ENCODE data around the gene MKS1. TPM values are rescaled to one million over a fixed set of nuclear protein-coding genes. Genes with fewer than 3 reads are reported as not detected.
A peak's percentile ranks its signal among the peaks of the same experiment; 100 is the strongest.

MKS1 gene
- total RNA-seq, 2 experiments from 2014 or later = 23.0 to 26.5 TPM

DNA sequence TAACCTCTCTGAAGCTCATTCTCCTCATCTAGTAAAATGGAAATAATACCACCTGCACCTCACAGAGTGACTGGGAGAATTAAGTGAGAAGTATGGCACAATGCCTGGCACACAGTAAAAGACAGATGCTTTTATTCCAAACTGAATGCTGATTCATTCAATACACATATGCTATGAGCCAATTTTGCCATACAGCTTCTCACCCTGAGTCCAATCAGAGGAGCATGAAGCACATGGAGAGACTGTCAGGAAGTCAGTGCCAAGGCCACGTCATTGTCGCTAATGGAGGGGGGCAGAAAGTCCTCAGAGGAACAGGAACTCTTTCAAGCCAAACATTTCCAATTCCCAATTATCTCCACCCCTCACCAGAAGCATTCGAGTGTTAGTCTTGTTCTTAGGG lies 11.6 kb downstream of the MKS1 start:
- Mint-ChIP-seq H3K4me3 (no peak overlapping the region), H3K27ac (no peak overlapping the region)

DNA sequence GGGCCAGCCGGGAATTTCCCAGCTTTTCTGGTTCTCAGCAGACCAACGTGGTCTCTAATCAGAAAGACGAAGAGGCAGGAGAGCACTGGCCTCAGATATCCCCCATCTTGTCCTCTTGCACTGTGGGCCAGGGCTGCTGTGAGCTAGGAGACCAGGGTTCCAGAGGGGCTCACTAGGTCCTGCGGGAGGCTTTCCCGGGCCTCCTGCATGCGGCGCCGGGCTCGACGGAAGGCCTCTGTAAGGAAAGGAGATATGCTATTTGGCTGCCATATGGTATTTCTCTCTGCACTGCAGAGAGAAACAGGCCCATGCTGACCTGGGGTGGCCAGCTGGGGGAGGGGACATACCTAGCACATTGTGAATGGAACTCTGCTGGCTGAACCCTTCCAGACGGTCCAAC lies 13.1 kb downstream of the MKS1 start:
- no peaks in the 10 kb centered on the region for H3K27me3 Mint-ChIP-seq
- H3K9me3 Mint-ChIP-seq = no peaks in the 10 kb centered on the region
- peaks cover 9% of the 10 kb centered on the region for H3K36me3 Mint-ChIP-seq
- DNase-seq (no peak), ATAC-seq (ENCODE audit: low read depth) (no peak)
- peaks cover 8% of the 10 kb centered on the region for H3K4me1 Mint-ChIP-seq
- no peak overlapping the region for H3K4me3 Mint-ChIP-seq
- H3K27ac Mint-ChIP-seq = no peak overlapping the region
- POLR2A ChIA-PET = no interaction called here

More for the DNA sequence above, 11.6 kb downstream of the MKS1 start:
- no peaks in the 10 kb centered on the region for H3K9me3 Mint-ChIP-seq
- POLR2A ChIA-PET = no interaction called here
- peaks cover 10% of the 10 kb centered on the region for H3K4me1 Mint-ChIP-seq
- DNase-seq (no peak), ATAC-seq (ENCODE audit: low read depth) (no peak)
- H3K36me3 Mint-ChIP-seq = peaks cover 14% of the 10 kb centered on the region
- no peaks in the 10 kb centered on the region for H3K27me3 Mint-ChIP-seq

DNA sequence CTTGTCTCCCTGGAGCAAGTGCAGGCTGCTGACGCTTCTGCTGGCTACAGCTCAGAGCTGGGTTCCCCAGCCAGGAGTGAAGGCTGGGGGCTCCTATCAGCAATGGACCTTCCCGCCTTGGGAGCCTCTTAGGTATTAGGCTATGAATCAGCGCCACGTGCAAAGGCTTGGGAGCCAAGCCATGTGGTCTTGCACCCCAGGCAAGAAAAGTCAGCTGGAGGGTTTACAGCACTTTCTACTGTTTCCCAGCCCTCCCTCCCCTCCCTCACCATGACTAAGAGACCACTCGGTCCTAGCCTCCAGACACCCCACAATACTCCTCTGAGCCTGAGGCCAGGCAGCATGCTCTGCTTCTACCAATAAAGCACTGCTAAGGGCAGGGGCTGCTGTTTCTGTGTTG lies 14.3 kb downstream of the MKS1 start:
- H3K4me3 Mint-ChIP-seq = no peak overlapping the region
- H3K4me1 Mint-ChIP-seq = peaks cover 2% of the 10 kb centered on the region
- DNase-seq (no peak), ATAC-seq (ENCODE audit: low read depth) (no peak)
- no peak overlapping the region for H3K27ac Mint-ChIP-seq
- peaks cover 6% of the 10 kb centered on the region for H3K36me3 Mint-ChIP-seq
- H3K27me3 Mint-ChIP-seq = peaks cover 2% of the 10 kb centered on the region
- POLR2A ChIA-PET = no interaction called here
- no peaks in the 10 kb centered on the region for H3K9me3 Mint-ChIP-seq

DNA sequence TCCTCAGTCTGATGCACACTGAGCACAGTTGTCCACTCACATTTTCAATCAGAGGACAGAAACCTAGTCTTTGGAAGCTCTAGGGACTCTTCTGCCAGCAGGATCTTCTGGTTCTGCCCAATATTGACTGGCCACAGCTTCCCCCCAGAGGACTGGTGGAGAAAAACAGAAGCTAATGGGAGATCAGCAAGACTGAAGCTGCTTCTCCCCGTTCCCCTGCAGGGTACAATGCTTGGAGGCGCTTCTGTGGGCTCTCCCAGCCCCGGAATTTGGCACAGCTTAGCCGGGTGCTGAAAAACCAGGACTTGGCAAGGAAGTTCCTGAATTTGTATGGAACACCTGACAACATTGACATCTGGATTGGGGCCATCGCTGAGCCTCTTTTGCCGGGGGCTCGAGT lies 16.2 kb downstream of the MKS1 start:
- H3K9me3 Mint-ChIP-seq = no peaks in the 10 kb centered on the region
- H3K36me3 Mint-ChIP-seq = no peaks in the 10 kb centered on the region
- no peak overlapping the region for H3K27ac Mint-ChIP-seq
- H3K4me1 Mint-ChIP-seq = peaks cover 2% of the 10 kb centered on the region
- POLR2A ChIA-PET = no interaction called here
- peaks cover 6% of the 10 kb centered on the region for H3K27me3 Mint-ChIP-seq
- no peak for DNase-seq
- ATAC-seq (ENCODE audit: low read depth) = no peak
- H3K4me3 Mint-ChIP-seq = no peak overlapping the region

DNA sequence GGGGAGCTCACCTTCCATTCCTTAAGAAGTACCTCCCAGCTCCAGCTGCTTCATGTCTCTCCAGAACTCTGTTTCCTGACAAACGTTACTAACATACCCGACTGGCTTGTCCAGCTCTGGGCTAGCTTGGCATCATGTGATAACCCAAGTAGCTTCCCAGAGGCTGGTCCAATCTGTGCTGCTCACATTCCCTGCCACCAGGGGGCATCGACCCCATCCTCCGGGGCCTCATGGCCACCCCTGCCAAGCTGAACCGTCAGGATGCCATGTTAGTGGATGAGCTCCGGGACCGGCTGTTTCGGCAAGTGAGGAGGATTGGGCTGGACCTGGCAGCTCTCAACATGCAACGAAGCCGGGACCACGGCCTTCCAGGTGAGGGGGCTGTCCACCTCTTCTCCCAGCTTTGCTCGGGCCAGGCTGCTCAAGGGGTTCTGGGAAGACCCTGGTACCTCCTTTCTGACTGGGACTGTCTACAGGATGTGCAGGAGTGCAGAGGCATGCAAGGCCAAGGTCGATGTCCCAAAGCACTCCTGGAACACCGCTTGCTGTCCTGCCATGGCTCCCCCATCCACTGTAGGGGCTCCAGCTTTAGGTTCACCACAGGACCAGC lies 18.9 kb downstream of the MKS1 start:
- no peaks in the 10 kb centered on the region for H3K9me3 Mint-ChIP-seq
- no peaks in the 10 kb centered on the region for H3K36me3 Mint-ChIP-seq
- POLR2A ChIA-PET = interaction anchor here (0.8 kb wide), 1 partner anchor 19 kb away, joined by 3 read pairs; the partner anchor contains the start of gene MKS1
- peaks cover 5% of the 10 kb centered on the region for H3K4me1 Mint-ChIP-seq
- H3K27ac Mint-ChIP-seq = no peak overlapping the region
- peaks cover 6% of the 10 kb centered on the region for H3K27me3 Mint-ChIP-seq
- DNase-seq (peak; percentile 67), ATAC-seq (ENCODE audit: low read depth) (peak; percentile 81)
- no peak overlapping the region for H3K4me3 Mint-ChIP-seq

DNA sequence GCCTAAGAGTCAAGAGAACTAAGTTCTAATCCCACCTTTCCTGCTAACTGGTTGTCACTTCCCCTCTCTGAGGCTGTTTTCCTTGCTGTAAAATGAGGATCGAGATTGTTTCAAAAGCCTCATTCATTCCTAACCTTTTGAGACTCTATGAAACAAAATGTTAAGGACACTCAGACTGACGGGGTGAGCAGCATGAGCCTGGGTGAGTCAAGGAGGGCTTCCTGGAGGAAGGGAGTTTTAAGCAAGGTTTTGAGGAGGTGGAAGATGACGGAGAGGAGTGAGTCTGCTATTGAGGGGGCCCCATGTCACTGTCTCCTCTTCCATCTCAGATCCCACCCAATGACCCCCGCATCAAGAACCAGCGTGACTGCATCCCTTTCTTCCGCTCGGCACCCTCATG lies 22.4 kb downstream of the MKS1 start:
- DNase-seq (no peak), ATAC-seq (ENCODE audit: low read depth) (no peak)
- Mint-ChIP-seq H3K4me3 (no peak overlapping the region), H3K27me3 (peaks cover 6% of the 10 kb centered on the region), H3K9me3 (no peaks in the 10 kb centered on the region), H3K27ac (no peak overlapping the region), H3K4me1 (peaks cover 5% of the 10 kb centered on the region), H3K36me3 (no peaks in the 10 kb centered on the region)
- POLR2A ChIA-PET = no interaction called here

DNA sequence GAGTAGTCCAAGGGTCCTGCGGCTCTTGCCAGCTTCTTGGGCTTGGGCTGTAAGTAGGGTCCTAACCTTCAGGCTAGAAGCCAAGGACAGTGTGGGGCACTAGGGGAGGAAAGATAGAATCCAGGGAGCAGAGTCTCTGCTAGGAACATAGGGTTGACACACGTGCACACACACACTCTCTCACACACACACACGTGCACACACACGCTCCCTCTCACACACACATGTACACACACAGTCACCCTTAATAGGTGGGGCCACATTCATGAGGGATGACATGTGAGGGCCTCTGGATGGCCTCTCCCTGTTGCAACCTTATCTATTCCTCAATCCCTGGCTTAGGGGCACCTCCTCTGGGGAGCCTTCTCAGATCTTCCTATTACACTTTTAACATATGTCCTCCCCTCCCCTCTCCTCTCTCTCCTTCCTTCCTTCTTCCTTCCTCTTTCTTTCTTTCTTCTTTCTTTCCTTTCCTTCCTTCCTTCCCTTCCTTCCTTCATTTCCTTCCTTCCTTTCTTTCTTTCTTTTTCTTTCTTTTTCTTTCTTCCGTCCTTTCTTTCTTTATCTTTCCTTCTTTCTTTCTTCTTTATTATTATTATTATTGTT lies 23.4 kb downstream of the MKS1 start:
- DNase-seq = no peak
- H3K27ac Mint-ChIP-seq = no peak overlapping the region
- no peak overlapping the region for H3K4me3 Mint-ChIP-seq
- H3K9me3 Mint-ChIP-seq = no peaks in the 10 kb centered on the region
- no peaks in the 10 kb centered on the region for H3K36me3 Mint-ChIP-seq
- peaks cover 5% of the 10 kb centered on the region for H3K4me1 Mint-ChIP-seq
- POLR2A ChIA-PET = interaction anchor here (1.0 kb wide), 1 partner anchor 172 kb away, joined by 4 read pairs; no protein-coding TSS in a partner anchor
- no peak for ATAC-seq (ENCODE audit: low read depth)
- H3K27me3 Mint-ChIP-seq = peaks cover 11% of the 10 kb centered on the region

DNA sequence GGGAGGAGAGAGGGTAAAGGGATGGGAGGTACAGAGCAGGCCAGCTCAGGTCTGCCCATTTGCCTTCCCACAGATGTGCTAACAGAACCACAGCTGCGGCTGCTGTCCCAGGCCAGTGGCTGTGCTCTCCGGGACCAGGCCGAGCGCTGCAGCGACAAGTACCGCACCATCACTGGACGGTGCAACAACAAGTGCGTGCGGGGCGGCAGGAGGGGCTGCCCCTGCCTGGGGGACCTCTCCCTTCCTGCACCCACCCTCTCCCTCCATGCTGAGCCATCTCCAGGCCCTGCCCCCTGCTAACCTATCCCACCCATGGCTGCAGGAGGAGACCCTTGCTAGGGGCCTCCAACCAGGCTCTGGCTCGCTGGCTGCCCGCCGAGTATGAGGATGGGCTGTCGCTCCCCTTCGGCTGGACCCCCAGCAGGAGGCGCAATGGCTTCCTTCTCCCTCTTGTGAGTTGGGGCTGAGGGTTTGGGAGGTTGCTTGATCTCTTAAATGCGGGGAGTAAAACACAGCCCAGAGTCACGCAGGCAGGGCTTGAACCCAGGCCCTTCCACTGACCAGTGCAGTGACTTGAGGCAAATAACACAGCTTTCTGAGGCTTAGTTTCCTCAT lies 25.3 kb downstream of the MKS1 start:
- DNase-seq (no peak), ATAC-seq (ENCODE audit: low read depth) (no peak)
- Mint-ChIP-seq H3K4me3 (no peak overlapping the region), H3K27ac (no peak overlapping the region), H3K4me1 (peaks cover 4% of the 10 kb centered on the region), H3K9me3 (no peaks in the 10 kb centered on the region), H3K36me3 (no peaks in the 10 kb centered on the region), H3K27me3 (peaks cover 6% of the 10 kb centered on the region)
- POLR2A ChIA-PET = no interaction called here

DNA sequence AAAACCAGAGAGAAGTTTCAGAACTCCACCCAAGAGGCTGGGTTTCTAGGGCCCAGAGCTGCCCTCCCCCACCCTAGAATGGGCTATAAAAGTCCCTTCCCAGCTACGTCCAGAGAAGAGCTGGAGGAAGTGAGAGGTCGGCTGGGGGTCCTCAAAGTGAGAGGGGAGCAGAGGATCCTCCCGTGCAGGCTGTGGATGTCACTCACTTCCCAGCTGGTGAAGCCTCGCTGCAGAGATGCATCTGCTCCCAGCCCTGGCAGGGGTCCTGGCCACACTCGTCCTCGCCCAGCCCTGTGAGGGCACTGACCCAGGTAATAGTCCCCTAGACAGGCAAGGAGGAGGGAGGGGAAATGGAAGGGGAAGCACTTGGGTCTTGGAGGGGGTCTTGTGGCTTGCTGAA lies 26.4 kb downstream of the MKS1 start, which contains the start of gene EPX:
Gene EPX (plus strand): TSS at position 115 of the 400 bp plus-strand sequence. CDS start 121 bp downstream, at position 236.
- Mint-ChIP-seq H3K9me3 (no peaks in the 10 kb centered on the region), H3K27ac (no peak within 1 kb of the TSS)
- POLR2A ChIA-PET = no interaction called here

DNA sequence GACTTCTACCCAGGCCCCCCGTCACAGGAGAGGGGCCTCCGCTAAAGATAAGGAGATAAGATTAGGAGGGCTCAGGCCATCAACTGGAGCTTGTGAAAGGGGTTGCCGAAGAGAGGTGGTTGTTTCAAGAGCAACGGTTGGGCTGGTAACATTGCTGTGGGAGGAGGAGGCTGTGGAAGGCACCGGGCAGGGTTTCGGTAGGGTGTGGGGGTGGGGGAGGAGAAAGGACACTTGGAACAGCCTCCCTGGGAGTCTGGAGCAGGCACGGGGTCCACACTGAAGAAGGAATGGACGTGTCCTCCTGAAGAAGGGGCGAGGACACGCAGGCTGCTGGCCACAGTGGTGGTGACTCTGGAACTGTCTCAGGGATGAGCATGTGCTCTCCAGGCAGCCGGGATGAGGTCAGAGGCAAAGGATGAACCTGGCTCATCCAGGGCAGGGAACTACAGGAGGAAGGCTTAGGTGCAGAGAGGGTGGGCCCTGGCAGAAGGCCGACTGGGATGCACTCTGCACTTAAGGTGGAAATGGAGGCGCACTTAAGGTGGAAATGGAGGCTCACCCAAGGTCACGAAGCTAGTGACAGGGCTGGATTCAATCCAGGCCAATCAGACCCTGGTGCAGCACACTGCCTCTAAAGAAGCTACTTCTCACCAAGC lies 27.7 kb downstream of the MKS1 start:
- Mint-ChIP-seq H3K27me3 (peaks cover 11% of the 10 kb centered on the region), H3K36me3 (no peaks in the 10 kb centered on the region)
- POLR2A ChIA-PET = interaction anchor here (0.6 kb wide), 1 partner anchor 231 kb away, joined by 4 read pairs; no protein-coding TSS in a partner anchor

More for the DNA sequence above, 26.4 kb downstream of the MKS1 start, which contains the start of gene EPX:
- H3K27me3 Mint-ChIP-seq = peaks cover 10% of the 10 kb centered on the region
- H3K36me3 Mint-ChIP-seq = no peaks in the 10 kb centered on the region
- ATAC-seq (ENCODE audit: low read depth) (no peak), DNase-seq (no peak)
- H3K4me3 Mint-ChIP-seq = no peak within 1 kb of the TSS
- peaks cover 4% of the 10 kb centered on the region for H3K4me1 Mint-ChIP-seq

DNA sequence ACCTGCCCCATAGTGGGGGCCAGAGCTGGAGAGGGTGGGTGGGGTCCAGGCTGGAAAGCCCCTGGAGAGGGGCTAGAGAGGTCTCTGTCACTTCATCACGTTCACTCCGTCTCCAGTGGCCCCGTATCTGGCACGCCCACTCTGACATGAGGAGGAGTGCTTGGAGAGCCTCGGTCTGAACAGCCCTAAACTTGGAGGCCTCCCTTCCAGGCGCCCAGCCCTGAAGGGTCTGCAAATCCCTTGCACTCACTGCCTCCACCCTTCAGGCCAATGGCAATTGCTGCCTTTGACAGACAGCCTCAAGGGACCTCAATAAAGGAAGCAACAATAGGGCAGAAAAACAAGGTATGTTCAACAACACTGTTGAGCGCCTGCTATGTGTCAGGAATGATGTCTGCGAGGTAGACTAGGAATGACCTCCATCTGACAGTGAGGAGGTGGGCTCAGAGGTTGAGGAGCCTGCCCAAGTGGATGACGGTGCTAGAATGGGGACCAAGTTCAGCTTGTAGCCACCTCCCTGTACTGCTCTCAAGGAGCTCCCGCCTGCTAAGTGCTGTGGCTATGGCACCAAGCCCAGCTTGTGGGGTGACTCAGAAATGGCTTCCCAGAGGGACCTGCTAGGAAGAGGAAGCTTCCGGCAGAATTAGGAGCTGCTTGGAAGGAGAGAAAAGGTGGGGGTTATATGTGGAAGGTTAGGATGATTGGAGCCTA lies 29.5 kb downstream of the MKS1 start:
- H3K9me3 Mint-ChIP-seq = no peaks in the 10 kb centered on the region
- H3K27me3 Mint-ChIP-seq = peaks cover 11% of the 10 kb centered on the region
- DNase-seq = no peak
- no peaks in the 10 kb centered on the region for H3K36me3 Mint-ChIP-seq
- H3K4me3 Mint-ChIP-seq = no peak overlapping the region
- POLR2A ChIA-PET = no interaction called here
- H3K27ac Mint-ChIP-seq = no peak overlapping the region
- H3K4me1 Mint-ChIP-seq = peaks cover 4% of the 10 kb centered on the region
- no peak for ATAC-seq (ENCODE audit: low read depth)

More for the DNA sequence above, 27.7 kb downstream of the MKS1 start:
- H3K4me3 Mint-ChIP-seq = no peak overlapping the region
- ATAC-seq (ENCODE audit: low read depth) (no peak), DNase-seq (no peak)
- H3K4me1 Mint-ChIP-seq = peaks cover 4% of the 10 kb centered on the region
- no peaks in the 10 kb centered on the region for H3K9me3 Mint-ChIP-seq
- peak overlapping the region; percentile 22 for H3K27ac Mint-ChIP-seq

DNA sequence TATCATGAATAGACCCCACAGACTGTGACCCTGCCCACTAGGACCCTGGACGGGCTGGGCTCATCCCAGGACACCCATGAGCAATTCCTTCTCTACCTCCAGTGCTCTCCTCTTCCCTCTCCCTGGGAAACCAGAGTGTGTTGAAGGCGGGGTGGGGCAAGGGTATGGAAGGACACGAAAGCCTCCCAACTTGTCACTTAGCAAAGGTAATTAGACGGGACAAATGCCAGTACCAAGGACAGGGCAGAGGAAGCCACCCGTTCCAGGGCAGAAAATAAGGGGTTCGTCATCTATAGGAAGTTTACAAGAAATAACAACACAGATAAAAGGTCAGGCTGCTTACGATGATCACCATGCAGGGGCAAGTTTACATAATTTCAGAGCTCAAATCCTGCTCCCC lies 31.4 kb downstream of the MKS1 start:
- Mint-ChIP-seq H3K9me3 (no peaks in the 10 kb centered on the region), H3K4me3 (no peak overlapping the region), H3K36me3 (no peaks in the 10 kb centered on the region), H3K4me1 (peaks cover 5% of the 10 kb centered on the region), H3K27ac (no peak overlapping the region), H3K27me3 (peaks cover 11% of the 10 kb centered on the region)
- no peak for ATAC-seq (ENCODE audit: low read depth)
- DNase-seq = no peak
- POLR2A ChIA-PET = no interaction called here

DNA sequence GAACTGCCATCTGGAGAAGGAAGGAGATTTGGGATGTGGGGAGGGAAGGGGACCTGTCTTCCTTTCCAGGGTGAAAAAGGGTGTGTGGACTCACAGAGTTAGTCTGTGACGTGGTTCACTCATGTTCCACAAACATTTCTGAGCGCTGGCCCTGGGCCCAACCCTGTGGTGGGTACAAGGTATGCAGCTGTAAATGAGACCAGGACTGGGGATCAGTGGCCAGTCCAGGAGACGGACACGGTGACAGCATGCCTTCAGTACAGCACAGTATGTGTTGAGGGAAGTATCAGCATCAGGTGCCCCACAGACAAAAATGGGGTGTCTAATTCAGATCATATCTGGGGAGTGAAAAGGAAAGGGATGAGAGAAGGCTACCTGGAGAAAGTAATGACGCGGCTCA lies 32.0 kb downstream of the MKS1 start:
- Mint-ChIP-seq H3K36me3 (no peaks in the 10 kb centered on the region), H3K4me1 (peaks cover 5% of the 10 kb centered on the region), H3K27ac (no peak overlapping the region), H3K4me3 (no peak overlapping the region), H3K9me3 (no peaks in the 10 kb centered on the region), H3K27me3 (peaks cover 11% of the 10 kb centered on the region)
- DNase-seq (no peak), ATAC-seq (ENCODE audit: low read depth) (no peak)
- POLR2A ChIA-PET = no interaction called here
